ENCODE measurements around the gene DENND6A.

GRCh38 chr3:57604971-57605370, 87.9 kb downstream of the DENND6A start:
- no peak for TF ChIP-seq CTCF (IDR thresholded peaks at IDR 0.05)
- TF ChIP-seq POLR2AphosphoS5 (IDR thresholded peaks at IDR 0.05): no peak
- TF ChIP-seq EP300 (IDR thresholded peaks at IDR 0.05): no peak
- TF ChIP-seq POLR2A (IDR thresholded peaks at IDR 0.05): no peak
